DMS 273 (cell line): ENCODE measurements around the gene ARL17B.
"Not testable (repeated sequence)": the region's sequence is repeated elsewhere in the genome, so short reads cannot be mapped to it uniquely, and the experiment has no call there.

ENCODE experiments used
- DNase-seq: peaks from one replicate; lab custom pipeline; 2025; ENCODE audit not compliant: unreplicated experiment; lab: John Stamatoyannopoulos, UW

ARL17B gene

DNA sequence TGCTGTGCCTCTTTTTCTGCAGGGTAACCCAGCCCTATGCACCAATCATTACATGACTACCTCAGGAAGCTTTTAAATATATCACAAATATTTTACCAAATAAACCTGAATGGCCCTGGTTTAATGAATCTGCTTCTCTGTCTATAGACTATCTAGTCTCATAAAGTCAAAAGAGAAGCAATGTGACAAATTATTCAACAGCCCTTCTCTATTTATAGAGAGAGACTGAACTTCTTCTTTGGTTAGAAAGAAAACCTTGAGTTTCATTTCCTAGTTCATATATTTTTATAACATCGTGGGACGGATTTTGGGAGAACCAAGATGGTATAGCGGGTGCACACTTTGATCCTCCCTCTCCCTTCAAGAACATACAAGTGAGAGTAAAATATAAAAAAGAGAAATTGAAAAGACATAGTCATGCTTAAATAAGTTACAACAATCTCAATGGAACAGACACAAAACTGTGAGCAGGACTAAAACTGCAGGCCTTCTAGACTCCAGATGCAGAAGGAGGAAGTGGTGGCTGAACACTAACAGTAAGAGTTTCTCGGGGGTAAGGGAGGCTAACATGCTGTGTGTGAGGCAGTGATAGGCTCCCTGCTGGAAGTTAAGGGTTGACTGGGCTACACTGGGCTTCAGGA is 70.5 kb downstream of the ARL17B start:
- not testable (repeated sequence) for DNase-seq

- not testable (repeated sequence) for DNase-seq
Measured at GRCh38 chr17:46287587-46287986, 74.0 kb downstream of the ARL17B start.

DNA sequence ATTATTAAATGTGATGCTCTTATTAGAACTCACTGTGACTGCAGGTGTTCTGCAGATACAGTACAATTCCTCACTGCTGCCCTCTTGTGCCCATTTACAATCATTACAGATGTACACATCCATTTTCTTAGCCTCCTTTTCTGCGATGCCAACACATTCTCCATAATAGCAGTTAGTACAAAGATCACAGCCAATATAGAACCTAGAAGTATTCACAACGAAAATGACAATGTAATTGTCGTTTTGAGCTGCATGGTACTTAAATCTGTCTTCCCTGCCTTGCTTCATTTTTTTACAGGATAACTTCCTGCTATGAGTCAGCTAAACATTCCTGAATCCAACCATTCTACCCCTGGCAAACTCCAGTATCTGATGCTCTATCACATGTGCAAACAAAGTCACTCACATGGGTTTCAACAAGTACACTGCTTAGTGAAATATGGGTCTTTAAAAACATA is 74.8 kb downstream of the ARL17B start:
- DNase-seq = peak; percentile 96

DNA sequence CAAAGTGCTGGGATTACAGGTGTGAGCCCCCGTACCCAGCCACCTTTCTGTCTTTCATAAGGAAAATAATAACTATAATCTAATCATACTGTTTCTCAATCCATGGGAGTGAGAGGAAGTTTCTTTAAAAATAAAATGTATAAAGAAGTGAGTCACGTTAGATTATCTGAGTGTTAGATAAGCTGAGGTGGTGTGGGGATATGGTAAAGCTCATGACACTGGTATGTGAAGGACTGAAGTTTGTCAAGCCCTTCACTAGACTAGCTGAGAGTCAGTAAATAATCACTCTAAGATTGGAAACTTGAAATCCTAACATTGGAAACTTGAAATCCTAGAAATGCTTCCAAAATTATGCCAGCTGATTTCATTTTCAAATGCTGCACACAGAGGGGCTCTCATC is 76.1 kb downstream of the ARL17B start:
- DNase-seq = not testable (repeated sequence)

DNA sequence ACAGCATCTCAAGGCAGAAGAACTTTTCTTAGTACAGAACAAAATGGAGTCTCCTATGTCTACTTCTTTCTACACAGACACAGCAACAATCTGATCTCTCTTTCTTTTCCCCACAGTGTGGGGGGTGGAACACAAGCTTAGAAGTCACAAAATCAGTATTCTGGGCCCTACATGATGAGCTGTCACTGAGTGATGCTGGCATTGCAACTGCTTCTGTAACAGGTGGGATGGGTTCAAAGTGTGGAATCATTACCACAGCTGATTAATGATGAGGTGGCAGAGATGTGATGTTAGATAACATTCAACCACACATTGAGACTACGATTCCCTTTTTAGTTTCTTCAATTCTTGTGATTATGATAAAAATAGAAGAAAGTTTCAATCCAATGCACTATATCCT is 77.1 kb downstream of the ARL17B start:
- DNase-seq = not testable (repeated sequence)

DNA sequence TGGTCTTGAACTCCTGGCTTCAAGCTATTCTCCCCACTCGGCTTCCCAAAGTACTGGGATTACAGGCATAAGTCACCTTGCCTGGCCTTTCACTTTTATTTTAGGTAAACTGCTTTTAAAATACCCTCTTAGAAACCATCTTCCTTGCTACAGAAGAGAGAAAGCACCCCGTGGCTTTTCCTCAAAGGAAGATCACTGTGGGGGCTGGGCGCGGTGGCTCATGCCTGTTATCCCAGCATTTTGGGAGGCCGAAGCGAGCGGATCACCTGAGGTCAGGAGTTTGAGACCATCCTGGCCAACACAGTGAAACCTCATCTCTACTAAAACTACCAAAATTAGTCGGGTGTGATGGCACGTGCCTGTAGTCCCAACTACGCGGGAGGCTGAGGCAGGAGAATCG is 78.9 kb downstream of the ARL17B start:
- DNase-seq = not testable (repeated sequence)

DNA sequence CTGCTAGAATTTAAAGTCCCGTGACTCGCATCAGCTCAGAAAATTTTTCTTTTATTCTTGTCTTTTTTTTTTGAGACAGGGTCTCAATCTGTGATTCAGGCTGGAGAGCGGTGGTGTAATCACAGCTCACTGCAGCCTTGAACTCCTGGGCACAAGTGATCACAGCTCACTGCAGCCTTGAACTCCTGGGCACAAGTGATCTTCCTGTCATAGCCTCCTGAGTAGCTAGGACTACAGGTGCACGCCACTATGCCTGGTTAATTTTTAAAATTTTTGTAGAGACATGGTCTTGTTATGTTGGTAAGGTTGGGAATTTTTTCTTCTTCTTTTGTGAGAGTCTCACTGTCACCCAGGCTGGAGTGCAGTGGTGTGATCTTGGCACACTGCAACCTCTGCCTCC is 80.2 kb downstream of the ARL17B start:
- not testable (repeated sequence) for DNase-seq

DNA sequence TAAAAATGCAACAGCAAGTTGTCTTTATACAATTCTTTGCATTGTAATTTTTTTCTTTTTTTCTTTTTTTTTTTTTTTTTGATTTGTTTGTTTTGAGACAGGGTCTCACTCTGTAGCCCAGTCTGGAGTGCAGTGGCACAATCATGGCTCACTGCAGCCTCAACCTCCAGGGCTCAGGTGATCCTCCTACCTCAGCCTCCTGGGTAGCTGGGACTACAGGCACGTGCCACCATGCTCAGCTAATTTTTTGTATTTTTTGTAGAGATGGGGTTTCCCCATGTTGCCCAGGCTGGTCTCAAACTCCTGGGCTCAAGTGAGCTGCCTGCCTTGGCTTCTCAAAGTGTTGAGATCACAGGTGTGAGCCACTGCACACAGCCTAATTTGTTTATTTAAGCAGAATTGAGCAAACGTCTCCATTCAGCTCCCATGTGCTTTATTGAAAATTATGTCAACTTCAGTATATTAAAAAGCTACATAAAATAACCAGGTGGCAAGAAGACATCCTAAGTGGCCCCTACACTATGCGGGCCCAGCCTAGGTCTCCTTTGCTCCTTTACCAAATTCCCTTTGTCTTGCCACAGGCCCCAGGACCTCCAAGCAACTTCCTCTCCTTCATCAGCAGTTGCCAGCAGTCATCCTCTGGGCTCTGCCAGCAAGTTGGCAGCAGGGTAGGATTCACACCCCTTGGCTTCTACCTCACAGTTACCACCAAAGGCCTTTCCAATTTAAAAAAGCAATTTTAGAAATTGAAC is 84.7 kb downstream of the ARL17B start:
- peak; percentile 48 for DNase-seq

DNA sequence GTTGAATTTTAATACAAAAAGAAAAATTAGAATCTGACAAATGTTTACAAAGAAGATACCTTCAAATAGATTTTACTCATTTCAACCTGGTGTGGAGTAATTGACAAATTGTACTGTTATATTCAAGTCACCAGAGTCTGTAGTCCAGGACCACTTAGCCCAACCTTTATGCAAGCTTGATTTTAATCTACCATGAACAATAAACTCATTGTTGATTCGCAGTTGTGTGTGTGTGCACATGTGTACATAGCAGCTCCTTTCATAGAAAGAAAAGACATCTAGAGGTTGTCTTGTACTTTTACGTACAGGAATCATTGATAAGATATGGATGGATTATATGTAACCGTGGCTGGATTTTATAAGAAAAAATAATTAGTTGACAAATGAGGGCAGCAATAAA is 87.3 kb downstream of the ARL17B start:
- no peak for DNase-seq

DNA sequence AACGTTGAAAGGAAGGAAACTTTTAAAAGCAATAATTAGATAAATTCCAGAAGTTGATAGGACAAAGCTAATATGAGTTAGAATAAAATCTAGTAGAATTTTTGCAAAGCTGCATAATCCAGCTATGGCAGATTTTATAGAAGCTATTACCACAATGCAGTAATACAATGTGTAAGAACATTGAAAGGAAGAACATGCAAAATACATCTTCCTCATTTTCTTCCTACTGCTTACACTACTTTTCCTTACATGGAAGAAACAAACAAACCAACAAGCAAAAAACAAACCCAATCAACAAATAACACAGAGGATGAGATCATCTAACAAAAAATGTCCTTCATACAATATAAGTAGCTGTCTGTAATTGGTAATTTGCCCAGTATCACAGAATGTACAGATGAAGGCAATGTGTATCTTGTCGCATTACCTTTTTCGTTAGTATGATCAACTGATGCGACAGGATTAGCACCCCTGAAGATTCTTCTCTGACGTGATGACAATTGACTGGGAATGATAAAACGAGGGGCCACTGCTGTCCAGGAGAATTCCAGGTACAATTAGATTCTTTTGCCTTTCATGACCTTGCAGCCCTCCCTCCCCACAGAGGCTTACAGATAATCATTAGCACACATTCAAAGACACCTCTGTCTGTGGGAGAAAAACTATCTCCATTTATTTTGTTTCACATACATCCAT is 87.9 kb downstream of the ARL17B start:
- DNase-seq = no peak

- DNase-seq = no peak
Measured at GRCh38 chr17:46270032-46270431, 91.5 kb downstream of the ARL17B start.

GRCh38 chr17:46266656-46267544 is 94.7 kb downstream of the ARL17B start:
- peak; percentile 99 for DNase-seq

- not testable (repeated sequence) for DNase-seq
Measured at GRCh38 chr17:46266063-46266655, 95.4 kb downstream of the ARL17B start.

DNA sequence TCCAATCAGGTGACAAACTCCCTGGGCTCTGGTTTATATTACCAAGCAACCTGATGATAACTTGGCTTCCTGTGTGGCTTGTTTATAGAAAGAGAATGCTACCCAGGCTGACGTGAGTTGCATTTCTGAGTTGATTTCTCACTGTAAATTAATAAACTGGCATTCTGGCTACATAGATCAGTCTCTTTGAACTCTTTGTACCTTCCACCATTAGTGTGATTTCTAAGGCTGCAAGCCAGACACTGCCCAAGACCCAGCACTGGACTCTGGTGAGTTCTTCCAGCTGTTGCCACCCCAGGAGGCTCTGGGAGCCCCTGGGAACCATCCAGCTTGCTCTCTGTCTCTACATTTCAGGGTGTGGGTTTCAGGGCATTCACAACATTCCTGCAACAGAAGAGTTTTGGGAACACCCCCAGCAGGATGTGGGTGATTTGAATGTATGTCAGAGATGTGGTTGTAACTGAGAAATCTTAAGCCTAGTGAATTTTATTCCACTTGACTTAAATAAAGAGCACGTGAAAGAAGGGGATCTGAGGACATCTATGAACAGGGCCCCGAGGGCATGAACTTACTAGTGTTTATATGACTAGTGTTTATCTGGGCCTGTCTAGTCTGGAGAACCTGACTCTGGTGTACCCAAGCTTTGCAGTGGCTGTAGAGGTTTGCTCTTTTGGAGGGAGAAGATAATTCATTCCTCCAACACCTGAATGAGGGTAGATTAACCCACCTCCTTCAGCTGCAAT is 96.9 kb downstream of the ARL17B start:
- DNase-seq = peak; percentile 61

- DNase-seq = no peak
Measured at GRCh38 chr17:46262271-46262670, 99.3 kb downstream of the ARL17B start.

DNA sequence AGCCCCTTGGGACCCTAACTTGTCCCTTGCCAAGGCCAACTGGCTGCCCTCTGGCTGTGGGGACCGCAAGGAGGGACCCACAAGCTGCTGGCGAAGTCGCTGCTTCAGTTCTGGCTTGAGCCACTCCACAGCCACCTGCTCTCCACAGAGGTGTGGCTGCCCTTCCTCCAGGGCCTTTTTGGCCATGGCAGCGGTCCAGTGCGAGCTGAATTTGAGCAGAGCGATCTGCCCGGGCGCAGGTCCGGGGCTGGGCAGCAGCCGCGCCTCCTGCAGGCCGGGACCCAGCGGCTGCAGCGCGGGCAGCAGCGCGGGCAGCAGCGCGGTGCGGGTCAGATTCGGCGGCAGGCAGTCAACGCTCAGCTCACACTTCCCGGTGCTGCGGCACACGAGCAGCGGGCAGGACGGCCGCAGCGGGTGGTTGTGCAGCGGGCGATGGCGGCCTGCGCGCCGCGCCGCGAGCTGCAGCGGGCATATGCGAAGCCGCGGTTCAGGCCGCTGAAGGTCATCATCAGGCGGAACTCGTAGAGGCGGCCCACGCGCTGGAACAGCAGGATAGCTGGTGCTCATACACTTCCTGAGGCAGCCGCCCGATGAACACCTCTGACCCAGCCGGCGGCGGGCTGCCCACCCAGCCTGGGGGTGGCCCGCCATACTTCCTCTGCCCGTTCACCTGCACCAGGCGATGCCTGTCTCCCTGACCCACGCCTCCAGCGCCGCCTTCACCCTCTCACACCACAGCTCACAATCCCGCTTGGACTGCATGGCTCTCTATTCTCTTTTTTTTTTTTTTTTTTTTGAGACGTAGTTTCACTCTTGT is 101.5 kb downstream of the ARL17B start:
- peak; percentile 80 for DNase-seq

- not testable (repeated sequence) for DNase-seq
Measured at GRCh38 chr17:46256369-46256768, 105.2 kb downstream of the ARL17B start.

- DNase-seq = not testable (repeated sequence)
Measured at GRCh38 chr17:46254215-46254614, 107.4 kb downstream of the ARL17B start.

GRCh38 chr17:46253722-46254121 is 107.8 kb downstream of the ARL17B start:
- DNase-seq = peak; percentile 90
